Cardiac muscle cell (in vitro differentiated cells and primary cell): ENCODE data around the gene AQP9. TPM values are rescaled to one million over a fixed set of nuclear protein-coding genes. Genes with fewer than 3 reads are reported as not detected.
"Not testable (repeated sequence)": the region's sequence is repeated elsewhere in the genome, so short reads cannot be mapped to it uniquely, and the experiment has no call there.

Experiments
- DNase-seq, 2 donors: peaks; one replicate each; pipeline versions ENCODE4 v3.0.0 to v3.0.0-alpha.2; 2010 to 2017; ENCODE audit warnings: low read depth in 1 of 2, low spot score in 1 of 2
- H3K27ac ChIP-seq: fragments of 200-600 bp; sonication (generic); 2 replicates; pipeline ENCODE4 v1.5.1; 2016
- H3K27me3 ChIP-seq: fragments of 200-600 bp; sonication (generic); 2 replicates; pipeline ENCODE4 v1.6.0; 2016; ENCODE audit warnings: control low read depth
- H3K36me3 ChIP-seq: fragments of 200-600 bp; sonication (generic); 2 replicates; pipeline ENCODE4 v1.5.1; 2016; ENCODE audit warnings: control low read depth
- H3K4me1 ChIP-seq: fragments of 200-600 bp; sonication (generic); 2 replicates; pipeline ENCODE4 v1.8.1; 2017; ENCODE audit warnings: low read depth, mild to moderate bottlenecking, mixed run types
- H3K4me3 ChIP-seq: fragments of 200-600 bp; sonication (generic); 2 replicates; pipeline ENCODE4 v1.5.1; 2016; ENCODE audit warnings: mild to moderate bottlenecking
- H3K9me3 ChIP-seq: fragments of 200-600 bp; sonication (generic); 2 replicates; pipeline ENCODE4 v1.5.1; 2017; ENCODE audit warnings: low read depth, mild to moderate bottlenecking, control low read depth
- CTCF ChIP-seq: IDR thresholded peaks from 2 replicates; pipeline ENCODE4 v1.5.1; 2012; ENCODE audit warnings: low read depth, mild to moderate bottlenecking, low read length
- polyA plus RNA-seq: library from polyadenylated mRNA; unstranded; fragments of >200 nt; fragmentation: Nextera tagmentation; extraction: Ambion mirVana; gene quantifications from 2 replicates; pipeline ENCODE4 v1.2.1, GENCODE V29; 2016
- total RNA-seq: library from RNA; depleted of rRNA; stranded (reverse); fragments of >200 nt; gene quantifications from 2 replicates; pipeline ENCODE4 v1.2.3, GENCODE V29; 2016

The AQP9 gene
- total and polyA plus RNA-seq, 2 experiments from 2014 or later: not detected

- H3K36me3 ChIP-seq: no peaks in the 10 kb centered on the region
- no peak for DNase-seq
- H3K27ac ChIP-seq: no peak overlapping the region
- TF ChIP-seq CTCF: no peak
- H3K4me1 ChIP-seq: no peaks in the 10 kb centered on the region
- no peaks in the 10 kb centered on the region for H3K27me3 ChIP-seq
- H3K4me3 ChIP-seq: no peak overlapping the region
- H3K9me3 ChIP-seq: no peaks in the 10 kb centered on the region
Measured at GRCh38 chr15:58189148-58189811, 51.1 kb downstream of the AQP9 start.

- DNase-seq: no peak
- Histone ChIP-seq H3K27ac (no peak overlapping the region), H3K27me3 (no peaks in the 10 kb centered on the region), H3K4me3 (no peak overlapping the region), H3K36me3 (no peaks in the 10 kb centered on the region), H3K9me3 (no peaks in the 10 kb centered on the region), H3K4me1 (no peaks in the 10 kb centered on the region)
- TF ChIP-seq CTCF: no peak
Measured at GRCh38 chr15:58190419-58190818, 52.2 kb downstream of the AQP9 start.

GRCh38 chr15:58193636-58194035 lies 55.5 kb downstream of the AQP9 start:
- DNase-seq, H3K4me1 ChIP-seq, H3K4me3 ChIP-seq, H3K36me3 ChIP-seq, H3K27me3 ChIP-seq, H3K9me3 ChIP-seq, H3K27ac ChIP-seq: not testable (repeated sequence)

- Histone ChIP-seq H3K36me3 (no peaks in the 10 kb centered on the region), H3K27ac (no peak overlapping the region), H3K4me3 (no peak overlapping the region), H3K9me3 (no peaks in the 10 kb centered on the region), H3K4me1 (no peaks in the 10 kb centered on the region), H3K27me3 (no peaks in the 10 kb centered on the region)
- no peak for DNase-seq
- no peak for TF ChIP-seq CTCF
Measured at GRCh38 chr15:58200739-58201138, 62.6 kb downstream of the AQP9 start.

GRCh38 chr15:58201516-58201915 lies 63.3 kb downstream of the AQP9 start:
- no peaks in the 10 kb centered on the region for H3K36me3 ChIP-seq
- no peak overlapping the region for H3K27ac ChIP-seq
- no peaks in the 10 kb centered on the region for H3K9me3 ChIP-seq
- no peak overlapping the region for H3K4me3 ChIP-seq
- H3K27me3 ChIP-seq: no peaks in the 10 kb centered on the region
- no peaks in the 10 kb centered on the region for H3K4me1 ChIP-seq
- TF ChIP-seq CTCF: no peak
- peak in 1 of 2 donors; percentile 69 for DNase-seq

GRCh38 chr15:58203537-58203936 lies 65.4 kb downstream of the AQP9 start:
- Histone ChIP-seq H3K27me3 (no peaks in the 10 kb centered on the region), H3K36me3 (no peaks in the 10 kb centered on the region), H3K9me3 (no peaks in the 10 kb centered on the region), H3K4me1 (no peaks in the 10 kb centered on the region), H3K27ac (no peak overlapping the region), H3K4me3 (no peak overlapping the region)
- TF ChIP-seq CTCF: no peak
- DNase-seq: peak in 1 of 2 donors; percentile 94
